Fibroblast of skin of abdomen (primary cell): ENCODE data around the gene KCNIP3.

ENCODE experiments used
- DNase-seq: peaks from one replicate; pipeline ENCODE4 v3.0.0-alpha.2; 2013

The KCNIP3 gene

DNA sequence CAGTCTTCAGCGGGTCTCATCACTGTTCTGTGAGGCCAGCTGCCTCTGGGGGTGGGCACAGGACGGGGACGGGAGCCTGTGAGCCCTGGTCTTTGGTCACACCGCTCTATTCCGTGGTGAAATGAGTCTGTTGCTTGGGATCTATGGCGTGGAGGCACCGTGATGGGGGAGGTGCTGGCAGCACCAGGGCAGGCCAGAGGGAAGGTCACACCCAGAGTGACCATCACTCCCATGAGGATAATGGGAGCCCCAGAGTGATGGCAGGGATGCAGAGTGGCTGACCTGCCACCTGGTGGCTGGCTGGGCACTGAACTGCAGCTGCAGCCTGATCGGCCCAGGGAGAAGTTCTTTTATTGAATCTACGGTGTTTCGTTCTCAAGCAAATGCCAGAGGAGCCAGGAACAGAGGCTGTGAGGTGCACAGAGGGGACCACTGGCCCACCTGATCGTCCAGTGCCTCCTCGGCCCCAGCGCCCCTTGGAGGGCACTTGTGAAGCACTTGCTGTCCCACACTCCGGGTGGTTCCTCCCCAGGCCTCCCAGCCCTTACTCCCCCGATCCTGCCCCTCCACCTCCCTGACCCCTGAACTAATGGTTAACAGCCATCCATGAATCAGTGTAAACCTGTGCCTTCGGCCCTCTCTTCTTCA lies 17.9 kb downstream of the KCNIP3 start:
- no peak for DNase-seq

DNA sequence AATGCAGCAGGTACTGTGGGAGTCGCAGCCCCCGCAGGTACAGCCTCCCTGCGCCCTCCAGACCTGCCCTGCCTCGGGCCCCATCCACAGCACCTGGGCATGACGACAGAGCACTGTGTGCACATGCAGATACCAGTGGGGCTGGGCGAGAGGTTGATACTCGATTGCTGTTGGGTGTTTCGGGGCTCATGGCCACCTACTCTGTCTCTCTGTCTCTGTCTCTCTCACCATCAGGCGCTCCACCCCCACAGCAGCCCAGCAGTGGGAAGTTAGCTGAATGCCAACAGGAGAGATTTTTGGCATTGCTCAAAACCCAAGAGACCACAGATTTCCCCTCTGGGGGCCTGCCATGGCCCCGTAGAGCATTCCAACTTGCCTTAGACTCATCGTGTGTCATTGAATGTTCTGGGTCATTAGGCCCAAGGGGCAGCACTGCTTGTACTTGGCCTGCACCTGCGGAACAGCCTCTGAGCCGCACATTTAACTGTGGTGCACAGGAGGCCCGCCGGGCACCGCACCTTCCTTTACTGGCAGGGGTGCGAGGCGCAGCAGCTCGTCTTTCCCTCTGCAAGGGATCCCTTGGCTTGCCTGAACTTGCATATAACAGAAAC lies 18.8 kb downstream of the KCNIP3 start:
- DNase-seq: peak; percentile 83

GRCh38 chr2:95316466-95317122 lies 19.4 kb downstream of the KCNIP3 start:
- peak; percentile 60 for DNase-seq

DNA sequence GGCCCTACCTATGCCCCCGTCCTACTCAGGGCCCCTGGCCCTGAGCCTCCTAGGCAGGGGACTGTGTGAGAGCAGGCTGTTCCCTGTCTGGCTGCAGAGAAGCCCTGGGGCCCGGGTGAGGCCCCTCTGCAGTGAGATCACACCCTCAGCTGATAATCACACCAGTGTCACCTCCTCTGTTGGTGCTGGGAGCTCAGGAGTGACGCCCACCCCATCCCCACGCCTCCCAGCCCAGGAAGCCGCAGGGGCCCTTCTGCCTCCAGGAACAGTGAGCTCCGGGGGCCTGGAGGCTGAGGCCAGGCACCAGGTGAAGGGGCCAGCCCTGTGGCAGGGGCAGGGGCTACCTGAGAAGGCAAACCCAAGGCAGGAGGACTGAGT lies 20.0 kb downstream of the KCNIP3 start:
- DNase-seq: no peak

DNA sequence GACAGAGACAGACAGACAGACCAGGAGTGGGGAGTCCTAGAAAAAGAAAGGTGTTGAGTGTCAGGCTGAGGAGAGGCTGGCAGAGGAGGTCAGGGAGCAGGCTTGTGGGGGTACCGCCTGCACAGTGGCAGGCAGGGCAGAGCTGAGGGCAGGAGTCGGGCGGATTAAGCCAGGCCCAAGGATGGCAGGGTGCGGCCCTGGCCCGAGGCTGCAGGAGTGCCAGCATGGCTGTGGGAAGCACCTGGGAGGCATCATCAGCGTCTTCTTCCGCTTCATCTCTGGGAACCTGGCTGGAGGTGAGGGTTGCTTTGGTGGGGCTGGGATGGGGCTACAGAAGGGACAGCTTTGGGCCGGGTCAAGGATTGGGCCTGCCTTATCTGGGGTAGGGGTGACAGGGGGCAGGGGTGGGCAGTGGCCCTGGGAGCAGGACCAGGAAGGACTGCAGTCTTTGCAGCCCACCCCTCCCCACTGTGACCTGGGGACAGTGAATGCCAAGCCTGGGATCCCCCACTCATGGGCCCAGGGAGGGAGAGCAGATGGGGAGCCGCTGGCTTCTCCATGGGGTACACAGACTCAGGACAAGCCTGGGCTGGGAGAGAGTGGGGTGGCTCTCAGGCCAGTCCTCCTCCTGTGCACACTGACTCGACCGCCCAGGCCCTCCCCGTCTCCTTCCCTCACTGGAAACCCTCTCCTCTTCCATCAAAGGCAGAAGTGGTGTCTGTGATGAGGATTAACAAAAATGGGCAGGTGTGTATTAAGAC lies 20.7 kb downstream of the KCNIP3 start:
- no peak for DNase-seq

DNA sequence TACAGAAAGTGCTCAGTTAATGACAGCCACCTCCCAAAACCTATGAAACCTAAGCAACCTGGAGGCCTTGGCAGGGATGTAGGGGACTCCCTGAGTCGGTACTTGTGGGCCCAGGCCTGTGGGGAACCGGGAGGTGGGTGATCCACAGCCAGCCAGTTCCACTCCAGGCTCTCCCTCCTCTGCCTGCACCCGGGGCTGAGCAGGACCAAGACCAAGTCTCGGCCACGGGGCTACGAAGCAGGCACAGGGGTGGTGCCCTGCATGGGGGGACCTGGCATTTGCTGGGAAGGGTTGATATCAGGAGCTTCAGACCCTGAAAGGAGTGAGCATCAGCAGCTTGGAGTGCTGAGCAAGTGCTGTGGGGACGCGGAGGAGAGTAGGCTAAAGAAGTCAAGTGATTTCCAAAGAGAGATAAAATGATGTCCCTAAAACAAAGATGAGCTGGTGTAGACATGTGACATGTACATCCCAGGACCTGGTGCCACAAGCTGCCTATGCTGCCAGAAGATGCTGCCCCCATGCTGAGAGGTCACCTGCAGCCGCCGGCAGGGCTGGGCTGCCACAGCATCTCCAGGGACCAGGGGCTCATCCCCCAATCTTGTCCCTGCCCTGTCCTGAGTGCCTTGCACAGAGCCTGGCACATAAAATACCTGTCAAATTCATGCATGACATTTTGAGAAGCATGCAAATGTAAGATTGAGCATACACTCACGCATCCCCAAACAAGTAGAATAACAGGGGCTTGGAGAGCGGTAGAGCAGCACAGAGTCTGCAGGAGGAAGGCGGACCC lies 21.5 kb downstream of the KCNIP3 start:
- no peak for DNase-seq

DNA sequence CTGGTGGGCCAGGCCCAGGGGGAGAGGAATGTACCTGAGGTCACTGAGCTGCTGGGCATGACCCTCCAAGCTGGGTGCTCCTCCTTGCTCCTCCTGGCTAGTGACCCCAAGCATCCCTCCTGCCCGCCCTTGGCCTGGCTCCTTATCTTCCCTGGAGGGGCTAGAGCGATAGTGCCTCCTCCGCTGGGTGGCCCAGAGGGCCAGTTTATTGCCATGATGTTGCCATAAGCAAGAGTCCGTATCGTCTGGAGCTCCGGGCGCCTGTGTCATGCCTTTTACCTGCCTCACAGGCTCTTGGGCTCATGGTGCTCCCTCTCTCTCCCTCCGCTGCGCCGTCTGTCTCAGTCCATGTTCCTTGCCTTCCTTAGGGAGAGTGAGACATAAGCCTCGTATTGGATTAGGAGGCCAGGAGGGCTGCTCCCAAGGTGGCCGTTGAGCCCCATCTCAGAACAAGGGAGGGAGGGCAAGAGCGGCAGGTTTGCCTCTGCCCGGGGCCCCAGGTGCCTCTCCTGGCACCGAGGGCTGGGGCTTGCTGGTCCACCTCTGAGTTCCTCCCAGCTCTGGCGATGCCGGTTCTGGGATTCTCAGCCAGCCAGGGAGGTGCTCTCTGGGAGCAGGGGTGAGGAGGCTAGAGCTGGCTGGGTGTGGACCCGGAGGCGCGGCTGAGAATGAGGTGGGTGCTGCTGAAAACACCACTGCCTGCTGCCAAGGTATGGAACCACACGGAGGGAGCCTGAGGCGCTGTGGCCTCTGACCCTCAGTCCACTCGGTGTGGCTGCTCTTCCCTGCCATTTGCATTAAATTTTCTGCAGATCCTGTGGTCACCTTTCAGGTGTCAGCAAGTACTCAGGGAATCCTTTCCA lies 22.6 kb downstream of the KCNIP3 start:
- DNase-seq: no peak

GRCh38 chr2:95320344-95320712 lies 23.2 kb downstream of the KCNIP3 start:
- DNase-seq: no peak

GRCh38 chr2:95320986-95321767 lies 24.0 kb downstream of the KCNIP3 start:
- DNase-seq: peak; percentile 85

DNA sequence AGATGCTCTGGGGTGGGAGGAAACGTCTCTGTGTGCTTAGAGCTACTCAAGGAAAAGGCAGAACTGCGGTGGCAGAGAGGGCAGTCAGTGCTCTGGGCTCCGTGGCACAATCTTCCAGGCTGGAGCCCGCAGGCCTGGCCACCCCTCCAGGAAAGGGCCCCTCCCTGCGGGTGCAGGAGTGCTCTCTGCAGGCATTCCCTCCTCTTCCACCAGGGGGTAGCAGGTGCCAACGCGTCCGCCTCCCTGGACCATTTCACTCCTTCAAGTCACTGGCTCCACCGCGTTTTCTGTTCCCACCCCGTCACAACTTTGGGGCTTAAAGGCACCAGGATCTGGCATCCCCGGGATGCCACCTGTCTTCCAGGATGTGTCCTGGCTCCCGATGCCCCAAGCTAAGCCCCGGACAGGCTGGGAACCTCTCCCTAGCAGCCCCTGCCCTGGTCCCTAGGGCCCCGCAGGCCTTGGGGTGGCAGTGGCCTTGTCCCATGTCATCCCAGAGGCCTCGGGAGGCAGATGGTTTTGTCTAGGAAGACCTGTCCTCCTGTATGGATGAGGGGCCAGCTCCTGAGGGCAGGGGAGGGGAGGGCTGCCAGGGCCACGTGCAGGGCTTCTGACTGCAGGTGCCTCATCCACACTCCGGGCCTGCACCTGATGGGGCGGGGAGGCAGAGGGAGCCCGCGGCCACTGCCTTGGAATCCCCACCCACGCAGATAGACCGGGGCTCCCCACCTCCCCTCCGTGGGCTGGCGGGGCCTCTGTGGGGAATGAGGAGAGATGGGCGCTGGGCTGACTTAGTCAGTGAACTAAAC lies 26.4 kb downstream of the KCNIP3 start:
- no peak for DNase-seq

DNA sequence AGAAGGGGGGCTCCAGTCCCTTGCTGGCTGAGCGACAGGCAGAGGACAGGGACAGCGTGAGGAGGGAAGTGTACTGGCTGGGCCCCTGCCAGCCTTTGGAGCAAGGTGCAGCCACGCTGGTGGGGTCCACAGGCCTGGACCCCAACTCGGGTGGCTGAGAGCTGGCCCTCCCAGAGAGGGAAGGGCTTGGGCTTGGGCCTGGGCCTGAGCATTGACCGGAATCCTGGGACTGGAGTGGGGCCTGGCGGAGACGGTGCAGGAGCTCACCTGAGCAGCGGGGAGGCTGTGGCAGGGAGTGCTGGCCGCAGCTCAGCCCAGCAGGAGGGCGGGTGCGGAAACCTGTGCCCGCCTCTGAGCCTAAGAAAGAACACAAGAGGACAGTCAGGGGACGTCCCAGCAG lies 27.9 kb downstream of the KCNIP3 start:
- no peak for DNase-seq

DNA sequence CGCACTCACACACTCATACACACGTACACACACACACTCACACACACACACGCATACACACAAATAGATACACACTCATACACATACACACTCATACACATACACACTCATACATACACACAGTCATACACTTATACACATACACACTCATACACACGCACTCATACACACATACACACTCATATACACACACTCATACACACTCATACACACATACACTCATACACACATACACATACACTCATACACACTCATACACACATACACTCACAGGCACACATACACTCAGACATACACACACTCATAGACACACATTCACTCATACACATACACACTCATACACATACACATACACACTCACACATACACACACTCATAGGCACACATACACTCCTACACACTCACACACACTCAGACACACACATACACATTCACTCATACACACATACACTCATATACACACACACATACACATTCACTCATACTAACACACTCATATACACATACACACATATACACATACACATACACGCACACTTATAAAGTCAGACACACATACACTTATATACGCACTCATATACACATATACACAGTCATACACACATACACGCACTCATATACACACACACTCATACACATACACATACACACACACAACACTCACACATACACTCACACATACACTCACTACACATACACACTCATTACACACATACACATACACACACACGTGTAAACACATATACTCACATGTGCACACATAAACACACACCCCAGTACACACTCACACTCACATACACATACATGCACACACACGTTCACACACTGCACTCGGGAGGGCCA lies 28.7 kb downstream of the KCNIP3 start:
- no peak for DNase-seq

- no peak for DNase-seq
Observed at GRCh38 chr2:95326433-95327140, 29.4 kb downstream of the KCNIP3 start.

- no peak for DNase-seq
Observed at GRCh38 chr2:95327861-95328260, 30.7 kb downstream of the KCNIP3 start.

DNA sequence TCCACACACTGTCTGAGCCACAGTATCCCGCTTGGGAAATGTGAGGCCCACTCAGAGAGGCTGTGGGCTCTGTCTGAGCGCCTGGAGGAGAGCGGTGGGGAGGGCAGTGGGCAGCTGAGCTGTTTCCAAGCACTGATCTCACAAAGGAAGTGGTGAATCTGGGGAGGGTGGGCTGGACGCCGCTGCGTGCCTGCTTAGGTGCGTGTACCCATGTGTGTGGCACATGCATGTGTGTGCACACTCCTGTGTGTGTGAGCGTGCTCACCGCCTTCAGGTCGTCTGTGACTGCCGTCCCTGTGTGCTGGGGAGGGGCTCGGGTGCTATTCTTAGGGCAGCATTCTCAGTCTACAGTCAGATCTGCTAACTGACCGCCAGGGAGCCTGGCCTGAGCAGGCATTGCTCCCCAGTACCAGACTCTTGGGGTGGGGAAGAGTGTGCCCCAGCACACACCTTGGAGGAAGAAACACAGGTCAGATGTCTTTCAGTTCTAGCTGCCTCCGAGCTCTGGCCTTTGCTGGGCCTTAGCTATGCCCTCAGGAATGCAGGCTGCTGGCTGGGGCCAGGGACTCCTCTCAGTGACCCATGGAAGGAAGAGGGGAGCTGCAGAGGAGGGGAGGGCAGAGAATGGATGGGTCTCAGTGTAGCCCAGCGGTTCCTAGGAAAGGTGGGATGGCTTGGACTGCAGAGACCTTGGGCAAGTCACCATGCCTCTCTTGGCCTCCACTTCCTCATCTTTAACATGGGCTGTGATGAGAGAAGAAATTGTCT lies 31.4 kb downstream of the KCNIP3 start:
- DNase-seq: peak; percentile 72

- DNase-seq: no peak
Observed at GRCh38 chr2:95329401-95329800, 32.3 kb downstream of the KCNIP3 start.
